SK-N-SH (cell line): ENCODE measurements around the gene AP4E1. TPM values are rescaled to one million over a fixed set of nuclear protein-coding genes. Genes with fewer than 3 reads are reported as not detected.

Experiments used
- CTCF ChIA-PET: fragments of 300-600, 350-600 bp; formaldehyde crosslinking; extraction: SDS; loops from one replicate; lab custom pipeline; 2021; lab: Yijun Ruan, JAX
- POLR2A ChIA-PET: fragments of 350-600 bp; sonication (Branson Sonifier 250); formaldehyde crosslinking; extraction: SDS; loops from one replicate; lab custom pipeline; 2020; ENCODE audit warnings: antibody characterized with exemption, inconsistent platforms; lab: Yijun Ruan, JAX
- DNase-seq: peaks from one replicate; pipeline ENCODE4 v3.0.0; 2012
- H2AFZ ChIP-seq: fragments of 200-600 bp; sonication (generic); 2 replicates; pipeline ENCODE4 v1.8.1; 2016; ENCODE audit warnings: antibody characterized with exemption, mild to moderate bottlenecking, low read depth
- H3F3A ChIP-seq: fragments of 200-600 bp; sonication (generic); replicated peaks from 2 replicates; pipeline ENCODE3; 2016; ENCODE audit warnings: antibody characterized with exemption, mild to moderate bottlenecking; ENCODE audit not compliant: insufficient read depth
- H3K27ac ChIP-seq, 2 experiments: fragments of 200-500 bp in 1 of 2; fragments of 200-600 bp in 1 of 2; sonication (Bioruptor generic) in 1 of 2; sonication (generic), shearing (Covaris generic) in 1 of 2; 2 replicates each; pipeline versions ENCODE4 v1.5.1 to v1.6.1; 2014 to 2016; ENCODE audit warnings: low read depth in 2 of 2, inconsistent platforms in 1 of 2, low read length in 1 of 2, mild to moderate bottlenecking in 1 of 2, mixed read lengths in 1 of 2
- H3K27me3 ChIP-seq: fragments of 200-600 bp; sonication (generic), shearing (Covaris generic); 2 replicates; pipeline ENCODE4 v1.6.1; 2016; ENCODE audit warnings: mixed run types; ENCODE audit not compliant: insufficient read depth
- H3K36me3 ChIP-seq, 2 experiments: fragments of 200-500 bp in 1 of 2; fragments of 200-600 bp in 1 of 2; sonication (Bioruptor generic) in 1 of 2; sonication (generic) in 1 of 2; replicated peaks in 1 of 2; 2 replicates each; pipeline versions ENCODE3 to v1.5.1; 2014 to 2016; ENCODE audit warnings: low read length in 1 of 2, mild to moderate bottlenecking in 1 of 2; ENCODE audit not compliant: insufficient read depth in 2 of 2, control insufficient read depth in 1 of 2
- H3K4me1 ChIP-seq, 2 experiments: fragments of 200-500 bp in 1 of 2; fragments of 200-600 bp in 1 of 2; sonication (Bioruptor generic) in 1 of 2; sonication (generic), shearing (Covaris generic) in 1 of 2; 2 replicates each; pipeline versions ENCODE4 v1.5.1 to v1.6.1; 2014 to 2016; ENCODE audit warnings: low read depth in 1 of 2, low read length in 1 of 2, mixed run types in 1 of 2; ENCODE audit not compliant: insufficient read depth in 2 of 2, control insufficient read depth in 1 of 2
- H3K4me2 ChIP-seq: fragments of 200-600 bp; sonication (generic), shearing (Covaris generic); 2 replicates; pipeline ENCODE4 v1.6.1; 2017; ENCODE audit warnings: mixed run types
- H3K4me3 ChIP-seq, 2 experiments: fragments of 200-500 bp in 1 of 2; fragments of 200-600 bp in 1 of 2; sonication (Bioruptor generic) in 1 of 2; sonication (generic), shearing (Covaris generic) in 1 of 2; 2 replicates each; pipeline versions ENCODE4 v1.5.1 to v1.8.1; 2014 to 2016; ENCODE audit warnings: low read depth in 2 of 2, inconsistent platforms in 1 of 2, low read length in 1 of 2, mild to moderate bottlenecking in 1 of 2, mixed read lengths in 1 of 2, moderate library complexity in 1 of 2
- H3K79me2 ChIP-seq: fragments of 200-600 bp; sonication (generic); 2 replicates; pipeline ENCODE4 v1.8.1; 2017; ENCODE audit warnings: mild to moderate bottlenecking; ENCODE audit not compliant: insufficient read depth
- H3K9ac ChIP-seq: fragments of 200-600 bp; sonication (generic); 2 replicates; pipeline ENCODE4 v1.6.1; 2017; ENCODE audit warnings: mixed run types
- H3K9me2 ChIP-seq: fragments of 200-600 bp; sonication (generic); 2 replicates; pipeline ENCODE4 v1.6.1; 2017; ENCODE audit warnings: mixed run types
- H3K9me3 ChIP-seq: fragments of 200-600 bp; sonication (generic); 2 replicates; pipeline ENCODE4 v1.6.1; 2017; ENCODE audit warnings: mixed run types, mild to moderate bottlenecking, moderate library complexity
- H4K20me1 ChIP-seq: fragments of 200-600 bp; sonication (generic); 2 replicates; pipeline ENCODE4 v1.6.1; 2017; ENCODE audit warnings: mild to moderate bottlenecking, mixed run types; ENCODE audit not compliant: insufficient read depth
- CHD2 ChIP-seq: fragments of 150-350 bp; IDR thresholded peaks from 2 replicates; pipeline ENCODE4 v1.6.1; 2018; ENCODE audit warnings: low read length; ENCODE audit not compliant: partially characterized antibody
- JUND ChIP-seq: IDR thresholded peaks from 2 replicates; pipeline ENCODE4 v1.4.0; 2012
- NFIC ChIP-seq: IDR thresholded peaks from 2 replicates; pipeline ENCODE4 v1.4.0; 2012; ENCODE audit warnings: borderline replicate concordance
- NRF1 ChIP-seq: IDR thresholded peaks from 2 replicates; pipeline ENCODE4 v1.6.1; 2012; ENCODE audit warnings: low read depth, mild to moderate bottlenecking, low read length
- POLR2AphosphoS5 ChIP-seq: IDR thresholded peaks from 2 replicates; pipeline ENCODE4 v1.6.1; 2012; ENCODE audit warnings: low read depth, low read length
- RAD21 ChIP-seq: IDR thresholded peaks from 2 replicates; pipeline ENCODE4 v1.6.1; 2012; ENCODE audit warnings: mild to moderate bottlenecking, low read length
- TAF1 ChIP-seq: IDR thresholded peaks from 2 replicates; pipeline ENCODE4 v1.6.1; 2012; ENCODE audit warnings: low read depth, mild to moderate bottlenecking, low read length, moderate library complexity, borderline replicate concordance
- TCF12 ChIP-seq: IDR thresholded peaks from 2 replicates; pipeline ENCODE4 v1.4.0; 2012
- TEAD4 ChIP-seq: IDR thresholded peaks from 2 replicates; pipeline ENCODE4 v1.4.0; 2012; ENCODE audit warnings: mild to moderate bottlenecking, borderline replicate concordance; ENCODE audit not compliant: insufficient read depth
- polyA plus RNA-seq, 3 experiments: library from polyadenylated mRNA; depleted of rRNA; stranded (reverse); fragments of >200 nt; gene quantifications; 2 replicates each; pipeline ENCODE4 v1.2.3, GENCODE V29; 2012
- TF ChIP-seq, protein P1 (sequence below): fragments of 150-350 bp; IDR thresholded peaks from 2 replicates; pipeline ENCODE4 v1.6.1; 2016; ENCODE audit warnings: mild to moderate bottlenecking, low read depth, low read length
- TF ChIP-seq, protein P2 (sequence below): IDR thresholded peaks from 2 replicates; pipeline ENCODE4 v1.6.1; 2012; ENCODE audit warnings: mild to moderate bottlenecking, low read depth, low read length, moderate library complexity
- TF ChIP-seq, protein P3 (sequence below): IDR thresholded peaks from 2 replicates; pipeline ENCODE4; 2012
- TF ChIP-seq, protein P4 (sequence below): fragments of 200-600 bp; sonication (generic); IDR thresholded peaks from 2 replicates; pipeline ENCODE4 v1.6.1; 2017; ENCODE audit warnings: antibody characterized with exemption, mild to moderate bottlenecking, moderate library complexity
- TF ChIP-seq, protein P5 (sequence below): IDR thresholded peaks from 2 replicates; pipeline ENCODE4 v1.4.0; 2012; ENCODE audit warnings: low read depth

AP4E1 gene
- polyA plus RNA-seq, 1 of the 3 experiments (the other 2 are of a cell fraction) = 1.6 TPM

DNA sequence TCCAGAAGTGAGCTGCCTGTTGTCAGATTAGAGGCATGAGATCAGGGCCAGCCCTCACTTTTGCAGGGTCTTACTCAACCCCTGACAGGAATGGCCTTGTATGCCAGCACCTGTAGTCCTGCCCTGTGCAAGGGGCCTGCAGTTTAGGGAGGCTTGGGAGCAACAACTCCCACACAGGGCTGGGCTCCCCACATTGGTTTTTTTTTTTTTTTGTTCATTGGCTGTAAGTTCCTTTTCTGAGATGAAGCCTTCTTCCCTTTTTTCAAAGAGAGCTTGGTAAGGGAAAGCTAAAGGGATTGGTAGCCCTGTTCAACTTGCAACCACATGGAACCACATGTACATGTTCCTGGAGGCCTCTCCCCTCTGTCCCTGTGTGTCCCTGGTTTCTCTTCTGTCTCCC lies 139.8 kb downstream of the AP4E1 start:
- H3K9ac ChIP-seq = no peak overlapping the region
- DNase-seq = no peak
- H3K4me2 ChIP-seq = no peak overlapping the region
- no peak overlapping the region for H3K27ac ChIP-seq
- TF ChIP-seq TCF12 = no peak
- TF ChIP-seq JUND = no peak
- no peak for TF ChIP-seq POLR2AphosphoS5
- TF ChIP-seq, protein P1, sequence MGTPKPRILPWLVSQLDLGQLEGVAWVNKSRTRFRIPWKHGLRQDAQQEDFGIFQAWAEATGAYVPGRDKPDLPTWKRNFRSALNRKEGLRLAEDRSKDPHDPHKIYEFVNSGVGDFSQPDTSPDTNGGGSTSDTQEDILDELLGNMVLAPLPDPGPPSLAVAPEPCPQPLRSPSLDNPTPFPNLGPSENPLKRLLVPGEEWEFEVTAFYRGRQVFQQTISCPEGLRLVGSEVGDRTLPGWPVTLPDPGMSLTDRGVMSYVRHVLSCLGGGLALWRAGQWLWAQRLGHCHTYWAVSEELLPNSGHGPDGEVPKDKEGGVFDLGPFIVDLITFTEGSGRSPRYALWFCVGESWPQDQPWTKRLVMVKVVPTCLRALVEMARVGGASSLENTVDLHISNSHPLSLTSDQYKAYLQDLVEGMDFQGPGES = no peak
- TF ChIP-seq, protein P2, sequence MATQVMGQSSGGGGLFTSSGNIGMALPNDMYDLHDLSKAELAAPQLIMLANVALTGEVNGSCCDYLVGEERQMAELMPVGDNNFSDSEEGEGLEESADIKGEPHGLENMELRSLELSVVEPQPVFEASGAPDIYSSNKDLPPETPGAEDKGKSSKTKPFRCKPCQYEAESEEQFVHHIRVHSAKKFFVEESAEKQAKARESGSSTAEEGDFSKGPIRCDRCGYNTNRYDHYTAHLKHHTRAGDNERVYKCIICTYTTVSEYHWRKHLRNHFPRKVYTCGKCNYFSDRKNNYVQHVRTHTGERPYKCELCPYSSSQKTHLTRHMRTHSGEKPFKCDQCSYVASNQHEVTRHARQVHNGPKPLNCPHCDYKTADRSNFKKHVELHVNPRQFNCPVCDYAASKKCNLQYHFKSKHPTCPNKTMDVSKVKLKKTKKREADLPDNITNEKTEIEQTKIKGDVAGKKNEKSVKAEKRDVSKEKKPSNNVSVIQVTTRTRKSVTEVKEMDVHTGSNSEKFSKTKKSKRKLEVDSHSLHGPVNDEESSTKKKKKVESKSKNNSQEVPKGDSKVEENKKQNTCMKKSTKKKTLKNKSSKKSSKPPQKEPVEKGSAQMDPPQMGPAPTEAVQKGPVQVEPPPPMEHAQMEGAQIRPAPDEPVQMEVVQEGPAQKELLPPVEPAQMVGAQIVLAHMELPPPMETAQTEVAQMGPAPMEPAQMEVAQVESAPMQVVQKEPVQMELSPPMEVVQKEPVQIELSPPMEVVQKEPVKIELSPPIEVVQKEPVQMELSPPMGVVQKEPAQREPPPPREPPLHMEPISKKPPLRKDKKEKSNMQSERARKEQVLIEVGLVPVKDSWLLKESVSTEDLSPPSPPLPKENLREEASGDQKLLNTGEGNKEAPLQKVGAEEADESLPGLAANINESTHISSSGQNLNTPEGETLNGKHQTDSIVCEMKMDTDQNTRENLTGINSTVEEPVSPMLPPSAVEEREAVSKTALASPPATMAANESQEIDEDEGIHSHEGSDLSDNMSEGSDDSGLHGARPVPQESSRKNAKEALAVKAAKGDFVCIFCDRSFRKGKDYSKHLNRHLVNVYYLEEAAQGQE = no peak
- TF ChIP-seq RAD21 = no peak
- TF ChIP-seq, protein P3, sequence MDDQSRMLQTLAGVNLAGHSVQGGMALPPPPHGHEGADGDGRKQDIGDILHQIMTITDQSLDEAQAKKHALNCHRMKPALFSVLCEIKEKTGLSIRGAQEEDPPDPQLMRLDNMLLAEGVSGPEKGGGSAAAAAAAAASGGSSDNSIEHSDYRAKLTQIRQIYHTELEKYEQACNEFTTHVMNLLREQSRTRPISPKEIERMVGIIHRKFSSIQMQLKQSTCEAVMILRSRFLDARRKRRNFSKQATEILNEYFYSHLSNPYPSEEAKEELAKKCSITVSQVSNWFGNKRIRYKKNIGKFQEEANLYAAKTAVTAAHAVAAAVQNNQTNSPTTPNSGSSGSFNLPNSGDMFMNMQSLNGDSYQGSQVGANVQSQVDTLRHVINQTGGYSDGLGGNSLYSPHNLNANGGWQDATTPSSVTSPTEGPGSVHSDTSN = no peak
- TF ChIP-seq, protein P4, sequence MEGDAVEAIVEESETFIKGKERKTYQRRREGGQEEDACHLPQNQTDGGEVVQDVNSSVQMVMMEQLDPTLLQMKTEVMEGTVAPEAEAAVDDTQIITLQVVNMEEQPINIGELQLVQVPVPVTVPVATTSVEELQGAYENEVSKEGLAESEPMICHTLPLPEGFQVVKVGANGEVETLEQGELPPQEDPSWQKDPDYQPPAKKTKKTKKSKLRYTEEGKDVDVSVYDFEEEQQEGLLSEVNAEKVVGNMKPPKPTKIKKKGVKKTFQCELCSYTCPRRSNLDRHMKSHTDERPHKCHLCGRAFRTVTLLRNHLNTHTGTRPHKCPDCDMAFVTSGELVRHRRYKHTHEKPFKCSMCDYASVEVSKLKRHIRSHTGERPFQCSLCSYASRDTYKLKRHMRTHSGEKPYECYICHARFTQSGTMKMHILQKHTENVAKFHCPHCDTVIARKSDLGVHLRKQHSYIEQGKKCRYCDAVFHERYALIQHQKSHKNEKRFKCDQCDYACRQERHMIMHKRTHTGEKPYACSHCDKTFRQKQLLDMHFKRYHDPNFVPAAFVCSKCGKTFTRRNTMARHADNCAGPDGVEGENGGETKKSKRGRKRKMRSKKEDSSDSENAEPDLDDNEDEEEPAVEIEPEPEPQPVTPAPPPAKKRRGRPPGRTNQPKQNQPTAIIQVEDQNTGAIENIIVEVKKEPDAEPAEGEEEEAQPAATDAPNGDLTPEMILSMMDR = no peak
- TF ChIP-seq, protein P5, sequence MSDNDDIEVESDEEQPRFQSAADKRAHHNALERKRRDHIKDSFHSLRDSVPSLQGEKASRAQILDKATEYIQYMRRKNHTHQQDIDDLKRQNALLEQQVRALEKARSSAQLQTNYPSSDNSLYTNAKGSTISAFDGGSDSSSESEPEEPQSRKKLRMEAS = no peak
- TF ChIP-seq TEAD4 = no peak
- no peak for TF ChIP-seq NRF1
- no peak for TF ChIP-seq TAF1
- TF ChIP-seq NFIC = no peak
- TF ChIP-seq CHD2 = no peak
- no peaks in the 10 kb centered on the region for H3F3A ChIP-seq
- H4K20me1 ChIP-seq = no peaks in the 10 kb centered on the region
- POLR2A ChIA-PET = no interaction called here
- no peaks in the 10 kb centered on the region for H3K9me2 ChIP-seq
- H3K4me3 ChIP-seq = no peak overlapping the region
- H2AFZ ChIP-seq = no peak overlapping the region
- H3K36me3 ChIP-seq = no peaks in the 10 kb centered on the region
- H3K79me2 ChIP-seq = no peaks in the 10 kb centered on the region
- no peaks in the 10 kb centered on the region for H3K27me3 ChIP-seq
- CTCF ChIA-PET = no interaction called here
- H3K9me3 ChIP-seq = no peaks in the 10 kb centered on the region
- 0 out of 4 replicates have a peak, but pooled peaks cover 0 to 5% of the 10 kb centered on the region in 2 experiments for H3K4me1 ChIP-seq
